Activated B cell treated with CpG ODN at 0.5 μM for 24 hours (primary cell): ENCODE data around the gene NRSN2. TPM values are rescaled to one million over a fixed set of nuclear protein-coding genes. Genes with fewer than 3 reads are reported as not detected.
A peak's percentile ranks its signal among the peaks of the same experiment; 100 is the strongest.

Source experiments
- ATAC-seq: fragments of 200-7000 bp; cut with Tn5 transposase; one replicate; pipeline ENCODE4 v1.10.0; 2021; ENCODE audit warnings: low read depth, mild to moderate bottlenecking, moderate library complexity
- CTCF ChIA-PET: fragments of 350-600 bp; sonication (Branson Sonifier 250); formaldehyde crosslinking; loops from one replicate; lab custom pipeline; 2021; ENCODE audit warnings: antibody characterized with exemption; lab: Charles Lee
- POLR2A ChIA-PET: fragments of 350-600 bp; sonication (Branson Sonifier 250); formaldehyde crosslinking; loops from one replicate; lab custom pipeline; 2021; ENCODE audit warnings: antibody characterized with exemption; lab: Charles Lee
- DNase-seq: peaks from one replicate; pipeline ENCODE4 v3.0.0; 2022
- H3K27ac Mint-ChIP-seq: one replicate; pipeline ENCODE4 v1.8.0; 2020; ENCODE audit warnings: mixed read lengths
- H3K27me3 Mint-ChIP-seq: one replicate; pipeline ENCODE4 v1.8.0; 2021; ENCODE audit warnings: mixed read lengths
- H3K36me3 Mint-ChIP-seq: one replicate; pipeline ENCODE4 v1.8.0; 2021; ENCODE audit warnings: low read depth, mixed read lengths
- H3K4me1 Mint-ChIP-seq: one replicate; pipeline ENCODE4 v1.8.0; 2021; ENCODE audit warnings: mixed read lengths
- H3K4me3 Mint-ChIP-seq: one replicate; pipeline ENCODE4 v1.8.0; 2020; ENCODE audit warnings: mild to moderate bottlenecking, mixed read lengths
- H3K9me3 Mint-ChIP-seq: one replicate; pipeline ENCODE4 v1.8.0; 2020; ENCODE audit warnings: mixed read lengths
- intact Hi-C: fragments of 100-400 bp; cut with micrococcal nuclease; formaldehyde crosslinking; loops from one replicate; pipeline ENCODE4 v1.15.1; 2024
- total RNA-seq: library from RNA; stranded (reverse); gene quantifications from 2 replicates; pipeline ENCODE4 v1.2.3, GENCODE V29; 2022
- TF ChIP-seq, protein P1 (sequence below): fragments of 200-600 bp; IDR thresholded peaks from one replicate; pipeline ENCODE4 v1.8.0; 2022; ENCODE audit warnings: antibody characterized with exemption, mild to moderate bottlenecking

The NRSN2 gene
- total RNA-seq, 1 donor from 2014 or later, result 12.8 TPM

DNA sequence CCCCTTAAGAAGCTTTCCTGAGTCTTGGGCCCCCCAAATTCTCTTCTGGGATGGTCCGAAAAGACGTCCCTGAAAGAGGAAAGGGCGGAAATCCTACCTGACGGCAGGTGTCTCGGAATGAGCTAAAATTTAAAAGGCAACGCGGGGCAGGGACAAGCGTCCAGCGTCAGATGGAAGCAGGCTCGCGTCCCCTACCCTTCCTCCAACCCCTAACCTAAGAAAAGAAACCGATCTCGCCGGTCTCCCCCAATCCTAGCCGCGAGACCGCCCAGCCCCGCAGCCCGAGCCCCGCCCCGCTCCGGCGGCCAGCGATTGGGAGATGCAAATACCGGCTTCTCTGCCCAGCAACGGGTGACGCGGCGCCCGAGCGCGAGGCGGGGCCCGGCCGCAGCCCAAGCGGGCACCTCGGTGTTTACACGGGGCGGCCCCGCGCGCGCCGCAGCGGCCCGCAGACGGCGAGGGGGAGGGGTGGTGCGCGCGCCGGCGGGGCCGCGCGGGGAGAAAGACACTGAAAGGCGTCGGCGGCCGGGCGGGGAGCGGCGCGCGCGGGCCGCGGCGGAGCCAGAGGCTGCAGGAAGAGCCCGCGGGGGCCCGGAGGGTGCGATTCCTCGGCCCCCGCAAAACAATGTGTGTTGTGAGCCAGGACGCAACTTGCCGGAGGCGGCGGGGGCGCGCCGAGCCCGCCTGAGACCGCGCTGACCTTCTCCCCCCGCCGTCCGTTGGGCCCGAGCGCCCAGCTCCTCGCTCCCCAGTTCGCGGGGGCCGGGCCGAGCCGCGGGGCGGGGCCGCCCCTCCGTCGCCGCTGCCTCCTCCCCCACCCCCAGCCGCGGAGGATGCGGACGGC, 21.6 kb upstream of the NRSN2 start, which contains the start of gene SOX12:
Gene SOX12, plus strand, starts transcription at position 508 of the 844 bp plus-strand sequence. CDS start 373 bp downstream, outside the sequence.
- CTCF ChIA-PET, result interaction anchor here (1.0 to 1.3 kb wide), 2 partner anchors 8 to 59 kb away, joined by 3 read pairs; no protein-coding TSS in a partner anchor
- H3K9me3 Mint-ChIP-seq, result no peaks in the 10 kb centered on the region
- peaks cover 37% of the 10 kb centered on the region for H3K4me1 Mint-ChIP-seq
- H3K4me3 Mint-ChIP-seq, result peak within 1 kb of the TSS; percentile 89
- peaks cover 4% of the 10 kb centered on the region for H3K36me3 Mint-ChIP-seq
- intact Hi-C loops, result no loop called here
- POLR2A ChIA-PET, result interaction anchor here (0.5 to 4.3 kb wide), 11 partner anchors 13 to 508 kb away, joined by 3 to 79 read pairs (median 3); partner anchors contain the start of genes FAM110A, NRSN2, TRIB3 and ZCCHC3
- peak within 1 kb of the TSS; percentile 90 for H3K27ac Mint-ChIP-seq
- DNase-seq (peak; percentile 100), ATAC-seq (peak; percentile 71)
- TF ChIP-seq, protein P1, sequence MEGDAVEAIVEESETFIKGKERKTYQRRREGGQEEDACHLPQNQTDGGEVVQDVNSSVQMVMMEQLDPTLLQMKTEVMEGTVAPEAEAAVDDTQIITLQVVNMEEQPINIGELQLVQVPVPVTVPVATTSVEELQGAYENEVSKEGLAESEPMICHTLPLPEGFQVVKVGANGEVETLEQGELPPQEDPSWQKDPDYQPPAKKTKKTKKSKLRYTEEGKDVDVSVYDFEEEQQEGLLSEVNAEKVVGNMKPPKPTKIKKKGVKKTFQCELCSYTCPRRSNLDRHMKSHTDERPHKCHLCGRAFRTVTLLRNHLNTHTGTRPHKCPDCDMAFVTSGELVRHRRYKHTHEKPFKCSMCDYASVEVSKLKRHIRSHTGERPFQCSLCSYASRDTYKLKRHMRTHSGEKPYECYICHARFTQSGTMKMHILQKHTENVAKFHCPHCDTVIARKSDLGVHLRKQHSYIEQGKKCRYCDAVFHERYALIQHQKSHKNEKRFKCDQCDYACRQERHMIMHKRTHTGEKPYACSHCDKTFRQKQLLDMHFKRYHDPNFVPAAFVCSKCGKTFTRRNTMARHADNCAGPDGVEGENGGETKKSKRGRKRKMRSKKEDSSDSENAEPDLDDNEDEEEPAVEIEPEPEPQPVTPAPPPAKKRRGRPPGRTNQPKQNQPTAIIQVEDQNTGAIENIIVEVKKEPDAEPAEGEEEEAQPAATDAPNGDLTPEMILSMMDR, result no peak
- no peaks in the 10 kb centered on the region for H3K27me3 Mint-ChIP-seq

DNA sequence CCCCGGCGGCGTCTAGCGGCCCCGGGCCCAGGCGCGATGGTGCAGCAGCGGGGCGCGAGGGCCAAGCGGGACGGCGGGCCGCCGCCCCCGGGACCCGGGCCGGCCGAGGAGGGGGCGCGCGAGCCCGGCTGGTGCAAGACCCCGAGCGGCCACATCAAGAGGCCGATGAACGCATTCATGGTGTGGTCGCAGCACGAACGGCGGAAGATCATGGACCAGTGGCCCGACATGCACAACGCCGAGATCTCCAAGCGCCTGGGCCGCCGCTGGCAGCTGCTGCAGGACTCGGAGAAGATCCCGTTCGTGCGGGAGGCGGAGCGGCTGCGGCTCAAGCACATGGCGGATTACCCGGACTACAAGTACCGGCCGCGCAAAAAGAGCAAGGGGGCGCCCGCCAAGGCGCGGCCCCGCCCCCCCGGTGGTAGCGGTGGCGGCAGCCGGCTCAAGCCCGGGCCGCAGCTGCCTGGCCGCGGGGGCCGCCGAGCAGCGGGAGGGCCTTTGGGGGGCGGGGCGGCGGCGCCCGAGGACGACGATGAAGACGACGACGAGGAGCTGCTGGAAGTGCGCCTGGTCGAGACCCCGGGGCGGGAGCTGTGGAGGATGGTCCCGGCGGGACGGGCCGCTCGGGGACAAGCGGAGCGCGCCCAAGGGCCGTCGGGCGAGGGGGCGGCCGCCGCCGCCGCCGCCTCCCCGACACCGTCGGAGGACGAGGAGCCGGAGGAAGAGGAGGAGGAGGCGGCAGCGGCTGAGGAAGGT, 20.8 kb upstream of the NRSN2 start:
- H3K9me3 Mint-ChIP-seq, result no peaks in the 10 kb centered on the region
- peak; percentile 58 for DNase-seq

DNA sequence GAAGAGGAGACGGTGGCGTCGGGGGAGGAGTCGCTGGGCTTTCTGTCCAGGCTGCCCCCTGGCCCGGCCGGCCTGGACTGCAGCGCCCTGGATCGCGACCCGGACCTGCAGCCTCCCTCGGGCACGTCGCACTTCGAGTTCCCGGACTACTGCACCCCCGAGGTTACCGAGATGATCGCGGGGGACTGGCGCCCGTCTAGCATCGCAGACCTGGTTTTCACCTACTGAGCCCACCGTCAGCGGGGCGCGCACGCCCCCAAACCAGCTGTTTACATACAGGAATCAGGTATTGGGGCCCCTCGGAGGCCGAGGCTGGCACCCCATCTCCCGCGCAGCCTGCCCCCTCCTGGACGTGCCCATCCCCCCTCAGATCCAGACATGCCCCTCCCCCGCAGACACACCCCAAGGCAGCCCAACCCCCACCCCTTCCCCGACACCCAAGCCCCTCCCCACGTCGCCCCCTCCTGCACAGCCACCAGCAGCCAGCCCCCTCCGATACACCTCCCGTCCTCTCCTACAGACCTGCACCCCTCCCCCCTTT, 20.2 kb upstream of the NRSN2 start:
- Mint-ChIP-seq H3K36me3 (peaks cover 2% of the 10 kb centered on the region), H3K4me3 (peak overlapping the region; percentile 75), H3K9me3 (no peaks in the 10 kb centered on the region), H3K27me3 (no peaks in the 10 kb centered on the region), H3K4me1 (peaks cover 40% of the 10 kb centered on the region), H3K27ac (no peak overlapping the region)
- intact Hi-C loops, result loop anchor here (1.0 kb wide), 2 partner anchors 21 to 36 kb away; partner anchors contain the start of genes C20orf96 and NRSN2
- ATAC-seq (no peak), DNase-seq (peak; percentile 49)
- POLR2A ChIA-PET, result interaction anchor here (1.2 to 4.3 kb wide), 4 partner anchors 17 to 54 kb away, joined by 3 to 79 read pairs (median 25); partner anchors contain the start of genes NRSN2, TRIB3 and ZCCHC3
- CTCF ChIA-PET, result interaction anchor here (1.0 kb wide), 1 partner anchor 100 kb away, joined by 3 read pairs; the partner anchor contains the start of gene DEFB129
- TF ChIP-seq, protein P1, result no peak

More for the DNA sequence above, 20.8 kb upstream of the NRSN2 start:
- Mint-ChIP-seq H3K27me3 (no peaks in the 10 kb centered on the region), H3K36me3 (peaks cover 2% of the 10 kb centered on the region), H3K4me1 (peaks cover 40% of the 10 kb centered on the region), H3K4me3 (peak overlapping the region; percentile 84), H3K27ac (peak overlapping the region; percentile 69)
- CTCF ChIA-PET, result interaction anchor here (1.0 kb wide), 1 partner anchor 99 kb away, joined by 3 read pairs; the partner anchor contains the start of gene DEFB129
- TF ChIP-seq, protein P1, result no peak
- POLR2A ChIA-PET, result interaction anchor here (1.2 to 4.3 kb wide), 5 partner anchors 16 to 55 kb away, joined by 3 to 79 read pairs (median 23); partner anchors contain the start of genes NRSN2, TRIB3 and ZCCHC3
- intact Hi-C loops, result no loop called here
- peak; percentile 2 for ATAC-seq

DNA sequence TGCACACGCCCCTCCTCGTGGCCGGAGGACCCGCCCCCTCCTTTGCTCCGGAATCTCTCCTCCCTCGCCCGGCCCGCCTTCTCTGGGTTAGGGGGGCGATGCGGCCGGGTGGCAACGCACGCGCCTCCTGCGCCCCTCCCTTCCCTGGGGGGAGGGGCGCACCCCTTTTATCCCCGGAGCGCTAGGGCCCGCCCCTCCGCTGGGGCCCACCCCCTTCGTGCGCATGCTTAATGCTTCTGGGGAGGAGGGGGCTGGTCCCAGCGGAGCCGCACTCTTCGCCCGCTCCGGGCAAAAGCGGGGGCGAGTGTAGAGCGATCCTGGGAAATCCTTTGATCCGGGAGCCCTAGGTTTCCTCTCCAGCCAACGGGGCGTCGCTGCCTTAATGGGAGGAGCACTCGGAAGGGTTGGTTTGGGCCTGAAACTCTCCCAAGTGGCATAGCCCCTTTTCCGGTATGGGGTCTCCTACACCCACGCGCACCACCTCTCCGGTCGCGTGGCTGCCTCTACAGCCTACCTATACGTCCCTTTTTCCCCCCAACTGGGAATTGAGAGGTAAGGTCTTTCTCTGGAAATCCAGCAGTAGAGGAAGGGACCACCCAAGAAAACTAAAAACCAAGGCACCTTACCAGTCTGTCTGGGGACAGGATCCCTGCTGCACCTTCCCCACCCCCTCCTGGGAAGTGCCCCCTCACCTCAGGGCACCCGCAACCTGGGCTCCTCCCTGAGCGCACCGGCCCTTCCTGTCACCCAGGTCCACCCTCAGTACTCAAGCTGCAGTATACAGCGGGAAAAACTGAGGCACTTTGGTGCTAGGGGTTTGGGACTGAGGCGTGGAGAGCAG, 19.5 kb upstream of the NRSN2 start:
- DNase-seq (peak; percentile 63), ATAC-seq (peak; percentile 5)
- Mint-ChIP-seq H3K27ac (peak overlapping the region; percentile 70), H3K4me1 (peaks cover 40% of the 10 kb centered on the region), H3K4me3 (peak overlapping the region; percentile 75), H3K9me3 (no peaks in the 10 kb centered on the region), H3K27me3 (no peaks in the 10 kb centered on the region), H3K36me3 (peaks cover 2% of the 10 kb centered on the region)
- ChIA-PET POLR2A (interaction anchor here (1.2 to 1.4 kb wide), 2 partner anchors 29 to 216 kb away, joined by 8 to 12 read pairs; partner anchors contain the start of gene CSNK2A1), CTCF (interaction anchor here (1.6 kb wide), 1 partner anchor 114 kb away, joined by 3 read pairs; no protein-coding TSS in a partner anchor)
- intact Hi-C loops, result loop anchor here (1.0 kb wide), 2 partner anchors 20 to 37 kb away; partner anchors contain the start of genes C20orf96 and NRSN2
- TF ChIP-seq, protein P1, result no peak
